ENCODE results near the gene ABCB8.

Gene ABCB8

DNA sequence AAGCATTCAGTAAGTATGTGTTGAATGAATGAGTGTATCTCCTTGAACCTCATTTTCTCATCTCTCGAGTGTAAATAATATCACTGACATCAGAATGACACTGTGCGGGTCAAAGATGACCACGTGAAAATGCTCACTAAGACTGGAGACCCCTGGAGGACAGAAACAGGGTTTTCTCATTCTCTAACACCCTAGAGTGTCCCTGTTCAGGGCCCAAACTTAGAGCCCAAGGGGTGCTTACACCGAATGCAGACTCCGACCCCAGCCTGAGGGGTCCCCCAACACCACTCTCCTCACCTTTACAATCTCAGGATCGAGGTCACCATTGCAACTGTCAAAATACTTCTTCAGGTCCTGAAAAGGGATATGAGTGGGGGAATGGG lies 28.0 kb downstream of the ABCB8 start:
- Histone ChIP-seq H3K27me3 (replicated peaks) (no peaks in the 10 kb centered on the region), H3K27ac (no peak overlapping the region), H3K36me3 (replicated peaks) (no peaks in the 10 kb centered on the region), H3K4me3 (ENCODE audit: low read depth, low read length) (no peak overlapping the region)
- in situ Hi-C loops (cut with HindIII; ENCODE audit: low pct_ligation_motif_present, low sequenced_read_pairs), result no loop called here
- no peak for DNase-seq
- peak; percentile 20 for TF ChIP-seq CTCF (IDR thresholded peaks at IDR 0.05; ENCODE audit: low read depth, low read length, missing control alignments)

- in situ Hi-C loops (cut with HindIII; ENCODE audit: low pct_ligation_motif_present, low sequenced_read_pairs), result no loop called here
- H3K27me3 ChIP-seq (replicated peaks), result no peaks in the 10 kb centered on the region
- DNase-seq, result no peak
- no peak for TF ChIP-seq CTCF (IDR thresholded peaks at IDR 0.05; ENCODE audit: low read depth, low read length, missing control alignments)
- H3K36me3 ChIP-seq (replicated peaks), result peaks cover under 1% of the 10 kb centered on the region
- peak overlapping the region; percentile 76 for H3K4me3 ChIP-seq (ENCODE audit: low read depth, low read length)
- H3K27ac ChIP-seq, result no peak overlapping the region
These were observed 28.6 kb downstream of the ABCB8 start for GRCh38 chr7:151056666-151057505.

GRCh38 chr7:151057506-151057988 lies 29.3 kb downstream of the ABCB8 start, which contains the start of gene CDK5:
Gene CDK5, minus strand, starts transcription at chr7:151057897. Its CDS starts 49 bp downstream, at chr7:151057848.
- Histone ChIP-seq H3K27ac (peak within 1 kb of the TSS; percentile 92), H3K4me3 (ENCODE audit: low read depth, low read length) (peak within 1 kb of the TSS; percentile 76), H3K36me3 (replicated peaks) (peaks cover 3% of the 10 kb centered on the region), H3K27me3 (replicated peaks) (no peaks in the 10 kb centered on the region)
- no peak for DNase-seq
- TF ChIP-seq CTCF (IDR thresholded peaks at IDR 0.05; ENCODE audit: low read depth, low read length, missing control alignments), result no peak
- in situ Hi-C loops (cut with HindIII; ENCODE audit: low pct_ligation_motif_present, low sequenced_read_pairs), result no loop called here

GRCh38 chr7:151057989-151058780 lies 29.9 kb downstream of the ABCB8 start:
- in situ Hi-C loops (cut with HindIII; ENCODE audit: low pct_ligation_motif_present, low sequenced_read_pairs), result no loop called here
- H3K36me3 ChIP-seq (replicated peaks), result peaks cover 3% of the 10 kb centered on the region
- H3K27ac ChIP-seq, result peak overlapping the region; percentile 92
- no peaks in the 10 kb centered on the region for H3K27me3 ChIP-seq (replicated peaks)
- H3K4me3 ChIP-seq (ENCODE audit: low read depth, low read length), result peak overlapping the region; percentile 76
- peak; percentile 100 for DNase-seq
- TF ChIP-seq CTCF (IDR thresholded peaks at IDR 0.05; ENCODE audit: low read depth, low read length, missing control alignments), result no peak

- DNase-seq, result no peak
- in situ Hi-C loops (cut with HindIII; ENCODE audit: low pct_ligation_motif_present, low sequenced_read_pairs), result no loop called here
These were observed 30.6 kb downstream of the ABCB8 start for GRCh38 chr7:151058781-151059366.

More at GRCh38 chr7:151058781-151059366, 30.6 kb downstream of the ABCB8 start:
- H3K4me3 ChIP-seq (ENCODE audit: low read depth, low read length), result peak overlapping the region; percentile 76
- peaks cover 6% of the 10 kb centered on the region for H3K36me3 ChIP-seq (replicated peaks)
- TF ChIP-seq CTCF (IDR thresholded peaks at IDR 0.05; ENCODE audit: low read depth, low read length, missing control alignments), result no peak
- peak overlapping the region; percentile 92 for H3K27ac ChIP-seq
- no peaks in the 10 kb centered on the region for H3K27me3 ChIP-seq (replicated peaks)

All from brain microvascular endothelial cell (primary cell).